Neural progenitor cell (in vitro differentiated cells): Measurements from ENCODE around the gene LMTK2. TPM values are rescaled to one million over a fixed set of nuclear protein-coding genes. Genes with fewer than 3 reads are reported as not detected.

ENCODE experiments used
- DNase-seq: peaks from one replicate; pipeline ENCODE4 v3.0.0-alpha.2; 2016; ENCODE audit warnings: low spot score
- H2AFZ ChIP-seq: fragments of 200-600 bp; sonication (generic); replicated peaks from 2 replicates; pipeline ENCODE4 v1.6.1; 2016; ENCODE audit warnings: antibody characterized with exemption
- H3F3A ChIP-seq: fragments of 200-600 bp; sonication (generic); 2 replicates; pipeline ENCODE4 v1.6.1; 2016; ENCODE audit warnings: antibody characterized with exemption, low read depth
- H3K27ac ChIP-seq: fragments of 200-600 bp; sonication (generic); 2 replicates; pipeline ENCODE4 v1.5.1; 2016; ENCODE audit warnings: mild to moderate bottlenecking
- H3K27me3 ChIP-seq: fragments of 200-600 bp; sonication (generic); 2 replicates; pipeline ENCODE4 v1.6.1; 2016; ENCODE audit warnings: mild to moderate bottlenecking, moderate library complexity
- H3K36me3 ChIP-seq: fragments of 200-600 bp; sonication (generic); 2 replicates; pipeline ENCODE4 v1.5.1; 2016
- H3K4me1 ChIP-seq: fragments of 200-600 bp; sonication (generic); 2 replicates; pipeline ENCODE4 v1.6.1; 2016; ENCODE audit warnings: mixed run types
- H3K4me2 ChIP-seq: fragments of 200-600 bp; sonication (generic); 2 replicates; pipeline ENCODE4 v1.6.1; 2016
- H3K4me3 ChIP-seq: fragments of 200-600 bp; sonication (generic); 2 replicates; pipeline ENCODE4 v1.5.1; 2016
- H3K79me2 ChIP-seq: fragments of 200-600 bp; sonication (generic); 2 replicates; pipeline ENCODE4 v1.6.1; 2016; ENCODE audit warnings: low read depth
- H3K9ac ChIP-seq: fragments of 200-600 bp; sonication (generic); 2 replicates; pipeline ENCODE4 v1.6.1; 2016
- H3K9me3 ChIP-seq: fragments of 200-600 bp; sonication (generic); 2 replicates; pipeline ENCODE4 v1.5.1; 2016; ENCODE audit warnings: low read depth
- H4K20me1 ChIP-seq: fragments of 200-600 bp; sonication (generic); 2 replicates; pipeline ENCODE4 v1.6.1; 2016; ENCODE audit warnings: low read depth
- H3K27ac Mint-ChIP-seq: 3 replicates; pipeline ENCODE4 v1.8.0; 2021; ENCODE audit warnings: mixed read lengths
- H3K27me3 Mint-ChIP-seq: 2 replicates; pipeline ENCODE4 v1.8.0; 2022; ENCODE audit warnings: low read depth, mild to moderate bottlenecking, inconsistent platforms, moderate library complexity, mixed read lengths; ENCODE audit not compliant: insufficient read depth
- H3K36me3 Mint-ChIP-seq: 3 replicates; pipeline ENCODE4 v1.8.0; 2021; ENCODE audit warnings: mixed read lengths
- H3K4me1 Mint-ChIP-seq: 3 replicates; pipeline ENCODE4 v1.8.0; 2021; ENCODE audit warnings: mixed read lengths
- H3K4me3 Mint-ChIP-seq: 3 replicates; pipeline ENCODE4 v1.8.0; 2021; ENCODE audit warnings: mild to moderate bottlenecking, moderate library complexity, mixed read lengths
- H3K9me3 Mint-ChIP-seq: 3 replicates; pipeline ENCODE4 v1.8.0; 2020; ENCODE audit warnings: mixed read lengths
- EZH2 ChIP-seq: fragments of 200-600 bp; sonication (generic); IDR thresholded peaks from 2 replicates; pipeline ENCODE4 v1.6.1; 2017; ENCODE audit warnings: antibody characterized with exemption, mild to moderate bottlenecking, moderate library complexity
- EZH2phosphoT487 ChIP-seq: fragments of 200-600 bp; sonication (generic); IDR thresholded peaks from 2 replicates; pipeline ENCODE4 v1.6.1; 2017; ENCODE audit warnings: antibody characterized with exemption
- total RNA-seq: library from RNA; depleted of rRNA; stranded (reverse); fragments of >200 nt; gene quantifications from 2 replicates; pipeline ENCODE4 v1.2.3, GENCODE V29; 2015; ENCODE audit warnings: low replicate concordance
- TF ChIP-seq, protein P1 (sequence below): fragments of 200-600 bp; sonication (generic); IDR thresholded peaks from 2 replicates; pipeline ENCODE4 v1.5.1; 2017; ENCODE audit warnings: antibody characterized with exemption, mild to moderate bottlenecking

LMTK2 gene
- total RNA-seq, 1 donor from 2014 or later, result 14.1 TPM

DNA sequence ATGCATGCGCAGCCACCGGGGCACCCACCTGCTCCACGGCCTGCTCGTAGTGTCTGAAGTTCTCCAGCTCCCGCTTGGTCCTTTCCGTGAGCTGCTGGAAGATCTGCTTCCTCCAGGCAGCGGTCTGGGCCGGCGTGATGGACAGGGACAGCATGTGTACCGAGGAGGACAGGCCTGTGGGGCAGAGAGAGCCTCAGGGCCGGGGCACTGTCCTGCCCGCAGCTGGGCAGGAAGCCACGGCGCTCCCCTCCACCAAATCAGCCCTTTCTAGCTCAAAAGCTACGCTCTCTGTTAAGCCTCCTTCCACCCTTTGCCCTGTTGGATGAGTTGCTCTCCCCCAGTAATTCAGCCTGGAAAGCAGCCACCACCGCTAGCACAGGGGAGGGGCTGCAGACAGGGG, 126.1 kb downstream of the LMTK2 start:
- Histone ChIP-seq H3K4me2 (no peak overlapping the region), H3K9ac (no peak overlapping the region), H3K79me2 (no peaks in the 10 kb centered on the region), H3K4me1 (no peaks in the 10 kb centered on the region), H3K4me3 (no peak overlapping the region), H3K9me3 (no peaks in the 10 kb centered on the region), H4K20me1 (no peaks in the 10 kb centered on the region), H2AFZ (no peak overlapping the region), H3K27ac (no peak overlapping the region), H3K36me3 (no peaks in the 10 kb centered on the region), H3K27me3 (no peaks in the 10 kb centered on the region), H3F3A (no peaks in the 10 kb centered on the region)
- TF ChIP-seq, protein P1, sequence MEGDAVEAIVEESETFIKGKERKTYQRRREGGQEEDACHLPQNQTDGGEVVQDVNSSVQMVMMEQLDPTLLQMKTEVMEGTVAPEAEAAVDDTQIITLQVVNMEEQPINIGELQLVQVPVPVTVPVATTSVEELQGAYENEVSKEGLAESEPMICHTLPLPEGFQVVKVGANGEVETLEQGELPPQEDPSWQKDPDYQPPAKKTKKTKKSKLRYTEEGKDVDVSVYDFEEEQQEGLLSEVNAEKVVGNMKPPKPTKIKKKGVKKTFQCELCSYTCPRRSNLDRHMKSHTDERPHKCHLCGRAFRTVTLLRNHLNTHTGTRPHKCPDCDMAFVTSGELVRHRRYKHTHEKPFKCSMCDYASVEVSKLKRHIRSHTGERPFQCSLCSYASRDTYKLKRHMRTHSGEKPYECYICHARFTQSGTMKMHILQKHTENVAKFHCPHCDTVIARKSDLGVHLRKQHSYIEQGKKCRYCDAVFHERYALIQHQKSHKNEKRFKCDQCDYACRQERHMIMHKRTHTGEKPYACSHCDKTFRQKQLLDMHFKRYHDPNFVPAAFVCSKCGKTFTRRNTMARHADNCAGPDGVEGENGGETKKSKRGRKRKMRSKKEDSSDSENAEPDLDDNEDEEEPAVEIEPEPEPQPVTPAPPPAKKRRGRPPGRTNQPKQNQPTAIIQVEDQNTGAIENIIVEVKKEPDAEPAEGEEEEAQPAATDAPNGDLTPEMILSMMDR, result no peak
- no peak overlapping the region for H3K27ac Mint-ChIP-seq
- H3K36me3 Mint-ChIP-seq, result peaks cover 3% of the 10 kb centered on the region
- no peak for DNase-seq
- peaks cover 2% of the 10 kb centered on the region for H3K27me3 Mint-ChIP-seq
- H3K4me1 Mint-ChIP-seq, result peaks cover 13% of the 10 kb centered on the region
- no peaks in the 10 kb centered on the region for H3K9me3 Mint-ChIP-seq
- no peak overlapping the region for H3K4me3 Mint-ChIP-seq

DNA sequence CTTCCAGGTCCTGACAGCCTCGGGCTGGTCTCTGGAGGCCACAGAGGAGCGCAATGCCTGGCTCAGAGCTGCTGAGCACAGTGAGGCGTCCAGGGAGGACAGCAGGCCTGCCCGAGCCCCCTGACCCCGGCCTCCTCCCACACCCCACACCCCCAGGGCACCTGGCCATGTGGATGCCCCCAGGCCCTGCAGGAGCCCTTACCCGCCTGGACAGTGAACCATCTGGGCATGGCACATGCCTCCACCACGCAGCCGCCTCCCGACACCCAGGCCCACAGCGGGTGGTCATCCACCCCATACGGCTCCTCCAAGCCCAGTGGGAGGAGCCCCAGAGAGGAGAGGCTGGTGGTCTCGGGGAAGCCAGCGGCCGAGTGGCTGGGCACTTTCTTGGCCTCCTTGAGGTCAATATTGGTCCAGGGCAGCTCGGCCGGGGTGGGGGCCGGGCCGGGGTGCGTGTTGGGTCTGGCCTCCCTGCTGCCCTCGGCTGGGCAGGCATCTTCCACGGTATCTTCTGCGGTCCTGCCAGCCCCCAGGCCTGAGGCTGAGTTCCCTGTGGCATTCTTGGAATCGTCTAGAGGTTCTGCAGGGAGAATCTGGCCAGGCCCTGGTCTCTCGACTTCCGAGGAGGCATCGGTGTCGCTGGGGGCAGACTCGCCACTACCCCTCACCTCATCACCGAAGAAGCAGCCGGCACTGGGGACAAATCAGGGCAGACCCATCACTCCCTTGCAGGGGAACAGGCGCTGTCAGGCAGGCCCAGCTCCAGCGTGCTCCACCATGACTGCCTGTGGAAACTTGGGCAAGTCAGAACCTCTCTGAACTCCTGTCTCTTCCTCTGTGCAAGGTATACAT, 126.8 kb downstream of the LMTK2 start:
- no peak for DNase-seq
- Mint-ChIP-seq H3K4me3 (no peak overlapping the region), H3K36me3 (peaks cover 3% of the 10 kb centered on the region)

DNA sequence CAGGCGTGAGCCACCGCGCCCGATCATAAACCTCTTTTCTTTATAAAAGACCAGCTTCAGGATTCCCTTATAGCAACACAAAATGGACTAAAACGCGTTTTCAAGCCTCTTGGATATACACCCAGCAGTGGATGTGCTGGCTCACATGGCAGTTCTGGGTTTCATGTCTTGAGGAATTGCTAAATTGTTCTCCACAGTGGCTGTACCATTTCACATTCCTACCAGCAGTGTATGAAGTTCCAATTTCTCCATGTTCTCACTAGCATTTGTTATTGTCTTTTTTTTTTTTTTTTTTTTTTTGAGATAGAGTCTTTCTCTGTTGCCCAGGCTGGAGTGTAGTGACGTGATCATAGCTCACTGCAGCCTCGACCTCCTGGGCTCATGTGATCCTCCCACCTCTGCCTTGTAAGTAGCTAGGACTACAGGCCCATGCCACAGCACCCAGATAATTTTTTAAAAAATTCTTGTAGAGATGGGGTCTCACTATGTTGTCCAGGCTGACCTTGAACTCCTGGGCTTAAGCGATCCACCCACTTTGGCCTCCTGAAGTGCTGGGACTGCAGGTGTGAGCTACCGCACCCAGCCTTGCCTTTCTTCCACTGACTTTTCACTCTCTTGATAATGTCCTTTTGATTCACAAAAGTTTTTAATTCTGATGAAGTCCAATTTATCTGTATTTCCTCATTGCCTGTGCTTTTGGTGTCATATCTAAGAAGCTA, 127.9 kb downstream of the LMTK2 start:
- Histone ChIP-seq H3K27me3 (no peaks in the 10 kb centered on the region), H3K79me2 (no peaks in the 10 kb centered on the region), H3K27ac (no peak overlapping the region), H3K4me1 (no peaks in the 10 kb centered on the region), H3K36me3 (no peaks in the 10 kb centered on the region), H3K4me3 (no peak overlapping the region), H3K4me2 (no peak overlapping the region), H2AFZ (no peak overlapping the region), H4K20me1 (no peaks in the 10 kb centered on the region), H3K9me3 (no peaks in the 10 kb centered on the region), H3F3A (no peaks in the 10 kb centered on the region), H3K9ac (no peak overlapping the region)
- Mint-ChIP-seq H3K4me3 (no peak overlapping the region), H3K27me3 (peaks cover 2% of the 10 kb centered on the region), H3K27ac (peak overlapping the region; percentile 57), H3K4me1 (peaks cover 6% of the 10 kb centered on the region), H3K36me3 (peaks cover 3% of the 10 kb centered on the region), H3K9me3 (no peaks in the 10 kb centered on the region)
- DNase-seq, result no peak
- TF ChIP-seq EZH2phosphoT487 (no peak), EZH2 (no peak)
- TF ChIP-seq, protein P1, result no peak

More for the DNA sequence above, 126.8 kb downstream of the LMTK2 start:
- no peaks in the 10 kb centered on the region for H3K9me3 ChIP-seq
- TF ChIP-seq EZH2 (no peak), EZH2phosphoT487 (no peak)
- TF ChIP-seq, protein P1, result no peak
- H2AFZ ChIP-seq, result no peak overlapping the region
- H3K9me3 Mint-ChIP-seq, result no peaks in the 10 kb centered on the region
- no peaks in the 10 kb centered on the region for H3K79me2 ChIP-seq
- no peak overlapping the region for H3K9ac ChIP-seq
- H3K27me3 ChIP-seq, result no peaks in the 10 kb centered on the region
- H4K20me1 ChIP-seq, result no peaks in the 10 kb centered on the region
- no peaks in the 10 kb centered on the region for H3F3A ChIP-seq
- H3K27ac Mint-ChIP-seq, result no peak overlapping the region
- no peaks in the 10 kb centered on the region for H3K4me1 ChIP-seq
- no peaks in the 10 kb centered on the region for H3K36me3 ChIP-seq
- no peak overlapping the region for H3K4me3 ChIP-seq
- H3K4me1 Mint-ChIP-seq, result peaks cover 11% of the 10 kb centered on the region
- H3K27me3 Mint-ChIP-seq, result peaks cover 2% of the 10 kb centered on the region
- H3K4me2 ChIP-seq, result no peak overlapping the region
- no peak overlapping the region for H3K27ac ChIP-seq
